Cardiac atrium fibroblast (primary cell): ENCODE data around the gene FKBP9. TPM values are rescaled to one million over a fixed set of nuclear protein-coding genes. Genes with fewer than 3 reads are reported as not detected.

Experiments used
- total RNA-seq: library from RNA; depleted of rRNA; stranded (reverse); fragments of >200 nt; gene quantifications from 2 replicates; pipeline ENCODE4 v1.2.3, GENCODE V29; 2015

The FKBP9 gene
- 308 and 329 TPM in 2 replicates for total RNA-seq

GRCh38 chr7:32957326-32958045 is at the start of gene FKBP9:
FKBP9 (plus strand) TSS chr7:32957440; CDS start chr7:32957574, 134 bp downstream.

Other genes with a start within 250 kb of the FKBP9 start
- 27.8 and 28.4 TPM in 2 replicates for gene KBTBD2, start 65.7 kb upstream of the FKBP9 start, total RNA-seq
- gene NT5C3A, start 105.3 kb downstream of the FKBP9 start, total RNA-seq, result 10.1 and 13.6 TPM in 2 replicates
- 6.3 and 7.0 TPM in 2 replicates for gene RP9, start 152.0 kb downstream of the FKBP9 start, total RNA-seq
- 7.8 and 11.2 TPM in 2 replicates for gene BBS9, start 172.1 kb downstream of the FKBP9 start, total RNA-seq